ENCODE results near the gene RGS6. TPM values are rescaled to one million over a fixed set of nuclear protein-coding genes. Genes with fewer than 3 reads are reported as not detected.

Gene RGS6
- not detected in 2 replicates for total RNA-seq

GRCh38 chr14:71932229-71932981 is at the start of gene RGS6:
TSS of gene RGS6 (plus strand) at chr14:71932429.

Measured in epithelial cell of umbilical artery (primary cell).